Vagina (tissue), 2 donors: ENCODE results near the gene NOTCH3. TPM values are rescaled to one million over a fixed set of nuclear protein-coding genes. Genes with fewer than 3 reads are reported as not detected.

Source experiments
- DNase-seq, 2 donors: peaks; one replicate each; pipeline ENCODE4 v3.0.0-alpha.2; 2017; ENCODE audit errors: extremely low spot score in 2 of 2
- H3K27ac ChIP-seq: fragments of 200-600 bp; sonication (generic); one replicate; pipeline ENCODE4 v1.5.1; 2019
- H3K27me3 ChIP-seq: fragments of 200-600 bp; sonication (generic); one replicate; pipeline ENCODE4 v1.5.1; 2019
- H3K36me3 ChIP-seq, 2 donors: fragments of 200-600 bp; sonication (generic); one replicate each; pipeline ENCODE4 v1.5.1; 2017 to 2019
- H3K4me1 ChIP-seq: fragments of 200-600 bp; sonication (generic); one replicate; pipeline ENCODE4 v1.5.1; 2019
- H3K4me3 ChIP-seq, 2 donors: fragments of 200-600 bp; sonication (generic); 1 replicate in 1 of 2; 2 replicates in 1 of 2; pipeline ENCODE4 v1.5.1; 2016 to 2019
- H3K9me3 ChIP-seq: fragments of 200-600 bp; sonication (generic); one replicate; pipeline ENCODE4 v1.5.1; 2019
- CTCF ChIP-seq, 3 experiments: fragments of 450-650 bp in 2 of 3; fragments of 200-600 bp in 1 of 3; sonication (generic) in 1 of 3; IDR thresholded peaks; one replicate each; pipeline ENCODE4 v1.5.1; 2017 to 2019; ENCODE audit warnings: antibody characterized with exemption in 3 of 3, mild to moderate bottlenecking in 2 of 3, moderate library complexity in 2 of 3
- POLR2A ChIP-seq, 2 donors: fragments of 450-650 bp; IDR thresholded peaks; one replicate each; pipeline ENCODE4 v1.6.1; 2017; ENCODE audit warnings: antibody characterized with exemption in 2 of 2, mild to moderate bottlenecking in 2 of 2, moderate library complexity in 2 of 2
- POLR2AphosphoS5 ChIP-seq, 2 donors: sonication (generic); formaldehyde crosslinking; IDR thresholded peaks; one replicate each; pipeline ENCODE4 v1.9.0; 2017; ENCODE audit warnings: antibody characterized with exemption in 2 of 2, mild to moderate bottlenecking in 2 of 2, low read depth in 1 of 2; ENCODE audit not compliant: insufficient read depth in 1 of 2
- intact Hi-C: fragments of 100-400 bp; cut with DNase I; formaldehyde crosslinking; loops from one replicate; pipeline ENCODE4 v1.15.1; 2023
- total RNA-seq: library from RNA; depleted of rRNA; stranded (reverse); fragments of >200 nt; gene quantifications from one replicate; pipeline ENCODE4 v1.2.3, GENCODE V29; 2016

Gene NOTCH3
- total RNA-seq, 1 donor from 2014 or later, result 76.6 TPM

GRCh38 chr19:15218501-15218900 lies 17.7 kb upstream of the NOTCH3 start:
- H3K4me1 ChIP-seq, result peaks cover 11% of the 10 kb centered on the region
- intact Hi-C loops, result no loop called here

GRCh38 chr19:15216363-15216762 lies 15.6 kb upstream of the NOTCH3 start:
- intact Hi-C loops, result no loop called here
- no peak for DNase-seq
- TF ChIP-seq POLR2AphosphoS5 (IDR thresholded peaks at IDR 0.05; ENCODE audit: insufficient read depth in 1 of 2, low read depth in 1 of 2) (no peak), POLR2A (IDR thresholded peaks at IDR 0.05) (no peak), CTCF (IDR thresholded peaks at IDR 0.05) (no peak)
- Histone ChIP-seq H3K4me1 (no peaks in the 10 kb centered on the region), H3K4me3 (no peak overlapping the region), H3K36me3 (no peaks in the 10 kb centered on the region), H3K27ac (no peak overlapping the region), H3K9me3 (no peaks in the 10 kb centered on the region), H3K27me3 (no peaks in the 10 kb centered on the region)

More at GRCh38 chr19:15218501-15218900, 17.7 kb upstream of the NOTCH3 start:
- Histone ChIP-seq H3K36me3 (no peaks in the 10 kb centered on the region), H3K9me3 (no peaks in the 10 kb centered on the region), H3K27ac (no peak overlapping the region), H3K27me3 (no peaks in the 10 kb centered on the region), H3K4me3 (no peak overlapping the region)
- no peak for DNase-seq
- no peak for TF ChIP-seq CTCF (IDR thresholded peaks at IDR 0.05)

- Histone ChIP-seq H3K27ac (no peak overlapping the region), H3K4me3 (no peak overlapping the region), H3K4me1 (no peaks in the 10 kb centered on the region), H3K27me3 (no peaks in the 10 kb centered on the region), H3K36me3 (no peaks in the 10 kb centered on the region), H3K9me3 (no peaks in the 10 kb centered on the region)
- peak in 1 of 2 donors; percentile 47 for TF ChIP-seq POLR2AphosphoS5 (IDR thresholded peaks at IDR 0.05; ENCODE audit: insufficient read depth in 1 of 2, low read depth in 1 of 2)
- TF ChIP-seq CTCF (IDR thresholded peaks at IDR 0.05), result no peak
- TF ChIP-seq POLR2A (IDR thresholded peaks at IDR 0.05), result no peak
- intact Hi-C loops, result no loop called here
- DNase-seq, result no peak
Measured at GRCh38 chr19:15213715-15214381, 13.1 kb upstream of the NOTCH3 start.

- Histone ChIP-seq H3K27me3 (no peaks in the 10 kb centered on the region), H3K36me3 (no peaks in the 10 kb centered on the region), H3K4me3 (no peak overlapping the region), H3K4me1 (no peaks in the 10 kb centered on the region), H3K9me3 (no peaks in the 10 kb centered on the region), H3K27ac (no peak overlapping the region)
- no peak for DNase-seq
- TF ChIP-seq POLR2AphosphoS5 (IDR thresholded peaks at IDR 0.05; ENCODE audit: insufficient read depth in 1 of 2, low read depth in 1 of 2), result no peak
- TF ChIP-seq POLR2A (IDR thresholded peaks at IDR 0.05), result no peak
- no peak for TF ChIP-seq CTCF (IDR thresholded peaks at IDR 0.05)
- intact Hi-C loops, result no loop called here
Measured at GRCh38 chr19:15212711-15213110, 11.9 kb upstream of the NOTCH3 start.

GRCh38 chr19:15210323-15210781 lies 9.6 kb upstream of the NOTCH3 start:
- H3K4me3 ChIP-seq, result no peak overlapping the region
- TF ChIP-seq CTCF (IDR thresholded peaks at IDR 0.05), result no peak
- peak; percentile 42 to 47 for TF ChIP-seq POLR2AphosphoS5 (IDR thresholded peaks at IDR 0.05; ENCODE audit: insufficient read depth in 1 of 2, low read depth in 1 of 2)
- no peak for TF ChIP-seq POLR2A (IDR thresholded peaks at IDR 0.05)
- no peaks in the 10 kb centered on the region for H3K4me1 ChIP-seq
- H3K27me3 ChIP-seq, result no peaks in the 10 kb centered on the region
- no peak for DNase-seq
- peak overlapping the region; percentile 40 for H3K27ac ChIP-seq
- no peaks in the 10 kb centered on the region for H3K36me3 ChIP-seq
- H3K9me3 ChIP-seq, result no peaks in the 10 kb centered on the region
- intact Hi-C loops, result no loop called here
